NB4 (cell line): ENCODE measurements around the gene BZW2.

ENCODE experiments used
- CTCF ChIP-seq: IDR thresholded peaks from one replicate; pipeline ENCODE4 v1.5.1; 2012; ENCODE audit warnings: low read depth, low read length
- MAX ChIP-seq: IDR thresholded peaks from 2 replicates; pipeline ENCODE4 v1.6.1; 2011; ENCODE audit warnings: low read depth, low read length
- POLR2A ChIP-seq: IDR thresholded peaks from 2 replicates; pipeline ENCODE4 v1.6.1; 2011; ENCODE audit warnings: mild to moderate bottlenecking; ENCODE audit not compliant: insufficient read length; ENCODE audit errors: extremely low read depth

GRCh38 chr7:16741676-16742075 is 95.7 kb downstream of the BZW2 start:
- TF ChIP-seq CTCF (no peak), POLR2A (no peak), MAX (no peak)
